Endometrial microvascular endothelial cells (primary cell): ENCODE data around the gene WHRN. TPM values are rescaled to one million over a fixed set of nuclear protein-coding genes. Genes with fewer than 3 reads are reported as not detected.

Experiments
- in situ Hi-C: cut with HindIII; loops from 2 replicates; pipeline ENCODE4 v1.10.0; 2017; ENCODE audit warnings: low sequenced_read_pairs, low pct_unique_long_range_greater_than_20kb; ENCODE audit errors: inconsistent ontology term
- total RNA-seq: library from RNA; depleted of rRNA; stranded (reverse); fragments of >200 nt; gene quantifications from one replicate; pipeline ENCODE4 v1.2.3, GENCODE V29; 2015; ENCODE audit errors: inconsistent ontology term

The WHRN gene
- total RNA-seq, 1 donor from 2014 or later = not detected

DNA sequence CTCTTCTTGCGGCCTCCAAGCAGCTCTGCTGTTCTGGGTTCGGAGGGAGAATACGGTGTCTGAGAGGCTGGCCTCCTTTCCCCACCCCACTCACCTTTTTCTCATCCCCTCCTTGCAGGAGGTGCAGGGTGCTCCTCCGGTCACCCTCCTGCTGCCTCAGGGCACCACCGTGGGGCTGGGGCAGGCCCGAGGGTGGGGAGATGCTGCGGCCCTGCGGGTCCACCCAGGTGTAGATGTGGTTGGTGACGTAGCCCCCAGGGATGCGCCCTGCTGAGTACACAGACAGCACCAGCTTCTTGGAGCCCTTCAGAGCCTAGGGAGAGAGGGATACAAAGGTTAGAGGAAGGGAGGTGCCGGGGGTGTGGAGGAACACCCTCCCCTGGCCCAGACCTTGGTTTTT is 26.8 kb downstream of the WHRN start:
- in situ Hi-C loops = no loop called here

DNA sequence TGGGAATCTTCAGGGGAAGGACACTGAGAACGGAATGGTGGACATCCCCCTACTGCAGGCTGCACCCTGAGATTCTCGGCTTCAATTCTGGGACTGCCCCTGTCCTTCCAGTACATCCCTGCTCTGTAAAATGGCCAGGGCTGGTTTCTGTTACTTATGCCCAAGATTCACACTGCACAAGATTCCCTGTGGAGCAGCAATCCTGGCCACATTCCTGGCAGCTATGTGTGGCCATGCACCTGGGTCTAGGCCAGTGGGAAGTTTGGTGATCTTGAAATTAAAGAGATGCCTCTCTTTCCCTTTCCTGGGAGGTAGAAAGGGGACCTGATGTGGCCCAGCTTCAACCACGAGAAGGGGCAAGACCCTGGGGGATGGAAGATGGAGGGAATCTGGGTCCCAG is 27.6 kb downstream of the WHRN start:
- in situ Hi-C loops = no loop called here

DNA sequence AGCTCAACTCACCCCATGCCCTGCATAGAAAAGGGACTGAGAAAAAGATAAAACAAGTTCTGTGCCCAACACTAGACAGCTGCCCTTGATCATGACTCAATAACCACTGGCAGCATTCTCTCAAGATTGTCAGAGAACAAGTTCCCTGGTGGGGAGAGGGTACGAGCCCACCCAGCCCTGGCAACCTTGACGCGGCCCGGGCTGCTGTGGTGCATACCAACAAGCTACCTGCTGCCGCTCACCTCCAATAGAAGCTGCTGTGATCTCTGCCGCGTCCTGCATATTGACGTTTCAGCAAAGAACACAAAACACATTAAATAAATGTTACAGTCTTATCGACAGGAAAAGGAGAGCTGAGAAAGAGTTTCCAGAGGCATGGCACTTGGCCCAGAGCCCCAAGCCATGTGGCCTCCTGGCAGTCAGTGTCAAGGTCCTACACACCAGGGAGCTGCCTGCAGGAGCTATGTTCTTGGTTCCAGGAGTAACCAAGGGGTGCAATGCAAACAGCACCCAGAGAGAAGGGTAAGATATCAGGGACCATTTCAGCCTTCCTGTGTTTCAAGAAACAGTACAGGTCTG is 28.3 kb downstream of the WHRN start:
- in situ Hi-C loops = no loop called here

DNA sequence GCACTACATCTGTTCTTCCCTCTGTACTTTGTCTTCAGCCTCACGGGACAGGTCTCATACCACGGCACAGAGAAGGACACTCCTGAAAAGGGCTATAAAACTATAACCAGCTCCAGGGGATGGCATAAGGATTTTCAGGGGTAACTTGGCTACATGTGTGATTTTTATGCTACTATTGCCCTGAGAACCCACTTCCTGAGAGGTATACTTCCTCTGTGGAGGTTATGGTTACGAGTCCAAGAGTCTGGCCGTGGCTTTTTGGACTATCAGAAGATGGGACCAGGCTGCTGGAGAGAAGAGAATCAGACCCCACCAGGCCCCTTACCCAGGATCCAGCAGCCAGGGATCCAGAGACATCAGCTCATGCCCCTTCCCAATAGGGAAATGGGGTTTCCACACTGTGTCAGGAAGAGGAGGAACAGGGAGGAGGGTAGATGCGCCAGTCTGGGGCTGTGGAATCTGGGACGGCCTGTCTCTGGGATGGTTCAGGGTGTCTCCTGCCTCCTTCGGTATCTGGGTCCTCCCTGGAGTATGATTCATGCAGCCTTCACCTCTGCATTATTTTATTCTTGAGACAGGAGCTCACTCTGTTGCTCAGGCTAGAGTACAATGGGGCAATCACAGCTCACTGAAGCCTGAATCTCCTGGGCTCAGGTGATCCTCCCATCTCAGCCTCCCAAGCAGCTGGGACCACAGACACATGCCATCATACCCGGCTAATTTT is 29.7 kb downstream of the WHRN start:
- in situ Hi-C loops = no loop called here

DNA sequence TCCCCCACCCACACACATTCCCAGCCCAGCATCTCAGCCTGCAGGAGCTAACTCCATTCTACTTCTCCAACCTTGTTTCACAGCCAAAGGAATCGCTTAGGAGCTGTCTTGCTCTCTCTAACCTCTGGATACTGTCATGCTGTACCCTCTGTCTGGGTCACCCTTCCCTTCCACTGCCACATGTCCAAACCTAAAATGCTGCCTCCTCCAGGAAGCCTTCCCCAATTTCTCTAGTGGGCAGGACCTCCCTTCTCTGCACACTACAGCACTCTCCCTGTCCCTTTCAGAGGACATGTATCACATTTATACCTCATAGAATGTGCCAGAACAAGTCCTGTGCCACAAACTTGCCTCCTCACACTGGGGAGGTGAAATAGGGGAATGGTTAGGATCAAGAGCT is 30.8 kb downstream of the WHRN start:
- in situ Hi-C loops = no loop called here

DNA sequence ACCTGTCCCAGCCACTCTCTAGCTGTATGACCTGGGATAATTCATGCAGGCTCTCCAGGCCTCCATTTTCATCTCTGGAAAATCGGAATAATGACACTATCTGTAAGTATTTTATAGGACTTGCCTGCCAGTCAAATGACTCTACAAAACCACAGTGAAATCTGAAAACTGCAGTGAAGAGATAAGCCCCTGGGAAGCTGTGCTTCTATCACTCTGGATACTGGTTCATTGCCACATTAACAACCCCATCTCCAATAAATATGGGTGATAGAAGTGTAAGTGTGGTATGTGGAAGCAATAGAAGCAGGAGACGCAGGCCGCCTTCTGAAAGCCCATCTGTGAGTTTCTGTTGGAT is 31.8 kb downstream of the WHRN start:
- in situ Hi-C loops = no loop called here

DNA sequence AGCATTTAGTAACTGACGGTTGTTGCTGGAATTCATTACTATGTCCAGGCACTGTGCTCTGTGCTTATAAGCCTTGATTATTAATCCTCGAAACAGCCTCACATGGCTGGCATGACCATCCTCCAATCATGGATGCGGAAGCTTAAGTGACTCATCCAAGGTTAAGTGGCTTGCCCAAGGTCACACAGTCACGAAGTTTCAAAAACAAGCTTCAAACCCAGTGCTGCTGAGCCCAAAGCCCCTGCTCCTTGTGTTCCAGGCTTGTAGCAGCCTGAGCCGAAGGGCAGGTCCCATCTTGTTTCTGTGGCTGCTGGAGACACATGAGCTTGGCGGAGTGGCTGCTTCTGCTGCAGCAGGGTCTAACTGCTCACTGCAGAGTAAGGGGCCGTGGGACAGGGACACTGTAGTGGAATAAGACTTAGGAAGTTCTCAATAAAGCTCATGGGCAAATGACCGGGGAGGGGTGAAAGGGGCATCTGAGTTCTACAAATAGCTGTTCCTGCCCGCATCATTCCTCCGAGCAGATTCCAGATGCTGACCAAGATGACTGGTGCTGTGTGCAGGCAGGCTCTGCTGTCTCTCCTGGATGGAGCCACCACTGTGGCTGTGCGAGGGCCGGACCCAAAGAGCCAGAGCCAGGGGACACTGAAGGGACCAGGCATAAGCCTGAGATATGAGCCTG is 32.4 kb downstream of the WHRN start:
- in situ Hi-C loops = no loop called here

DNA sequence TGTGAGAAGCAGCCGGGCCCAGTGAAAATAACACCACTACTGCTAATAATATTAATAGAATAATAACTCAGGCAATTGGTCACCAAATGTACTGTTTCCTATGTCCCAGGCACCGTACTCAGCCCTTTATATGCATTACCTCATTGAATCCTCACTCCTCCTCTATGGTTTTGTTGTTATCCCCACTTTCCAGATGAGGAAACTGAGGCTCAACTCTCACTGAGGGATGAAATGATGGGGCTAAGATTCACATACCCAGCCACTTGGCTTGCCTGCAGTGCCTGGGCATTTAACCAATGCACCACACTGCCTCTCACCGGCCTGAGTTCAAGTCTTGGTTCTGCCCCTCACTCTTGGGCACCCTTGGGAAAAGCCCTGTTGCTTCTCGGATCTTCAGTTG is 34.1 kb downstream of the WHRN start:
- in situ Hi-C loops = no loop called here

DNA sequence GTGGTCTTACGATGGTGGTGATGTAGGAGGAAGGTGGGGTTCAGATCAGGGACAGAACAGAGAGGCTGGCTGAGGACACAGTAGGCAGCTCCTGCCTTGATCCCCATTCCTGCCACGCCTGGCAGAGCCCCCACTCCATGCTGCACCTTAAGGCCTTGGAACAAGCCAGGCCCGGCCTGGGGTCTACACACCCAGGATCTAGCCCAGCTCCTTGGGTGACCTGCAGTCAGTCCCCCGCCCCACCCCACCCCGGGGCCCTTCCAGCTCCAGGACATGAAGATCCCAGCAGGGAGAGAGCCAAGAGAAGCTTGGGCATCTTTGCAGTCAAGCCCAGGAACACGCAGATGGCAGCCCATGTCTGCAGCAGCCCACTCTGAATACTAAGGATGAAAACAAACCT is 34.7 kb downstream of the WHRN start:
- in situ Hi-C loops = no loop called here

DNA sequence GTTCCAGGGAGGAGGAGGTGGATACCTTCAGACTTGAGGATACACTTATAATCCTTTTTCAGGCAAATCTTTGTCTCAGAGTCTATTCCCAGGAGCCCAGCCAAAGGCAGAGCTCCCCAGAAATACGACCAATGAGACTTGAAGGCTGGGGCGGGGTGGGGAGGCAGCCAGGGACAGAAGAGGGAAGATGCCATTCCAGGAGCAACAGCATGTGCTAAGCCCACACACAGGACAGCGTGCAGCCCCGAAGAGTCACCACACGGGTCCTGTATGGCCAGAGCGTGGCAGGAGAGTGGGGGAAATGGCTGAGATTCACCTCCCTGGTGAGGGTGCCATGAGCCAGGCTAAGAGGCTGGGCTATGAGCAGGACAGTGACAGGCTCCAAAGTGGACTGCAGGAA is 35.2 kb downstream of the WHRN start:
- in situ Hi-C loops = no loop called here

DNA sequence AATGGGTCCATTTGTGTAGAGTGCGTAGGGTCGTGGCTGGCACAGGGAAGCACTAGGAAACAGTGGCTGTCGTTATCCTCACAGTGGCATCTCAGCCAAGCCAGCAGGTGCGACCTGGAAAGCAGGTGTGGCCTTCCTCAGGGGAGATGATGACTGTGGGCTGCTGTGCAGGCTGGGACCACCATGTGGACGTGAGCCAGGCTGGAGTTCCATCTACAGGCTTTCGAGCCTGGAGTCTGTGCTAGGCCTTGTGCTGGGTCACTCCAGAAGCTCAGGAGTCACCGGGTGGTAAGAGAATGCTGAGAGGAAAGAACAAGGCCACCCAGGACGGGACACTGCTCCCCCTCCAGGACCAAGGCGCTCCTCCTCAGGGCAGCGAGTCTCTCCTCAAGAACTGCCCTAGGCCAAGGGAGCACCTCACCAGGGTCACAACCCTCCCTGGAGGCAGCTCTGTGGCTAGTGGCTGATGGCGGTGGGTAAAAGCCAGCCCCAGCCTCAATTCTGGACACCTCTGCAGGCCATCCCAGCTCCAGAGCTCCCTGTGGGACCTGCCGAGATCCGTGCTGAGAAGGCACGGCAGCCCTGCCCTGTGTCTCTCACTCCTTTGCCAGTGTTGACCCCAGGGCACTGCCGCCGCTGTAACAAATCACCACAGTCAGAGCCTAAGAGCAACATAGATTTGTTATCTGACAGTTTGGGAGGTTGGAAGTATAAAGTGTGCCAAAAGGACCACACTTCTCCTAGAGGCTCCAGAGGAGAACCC is 36.0 kb downstream of the WHRN start:
- in situ Hi-C loops = no loop called here

DNA sequence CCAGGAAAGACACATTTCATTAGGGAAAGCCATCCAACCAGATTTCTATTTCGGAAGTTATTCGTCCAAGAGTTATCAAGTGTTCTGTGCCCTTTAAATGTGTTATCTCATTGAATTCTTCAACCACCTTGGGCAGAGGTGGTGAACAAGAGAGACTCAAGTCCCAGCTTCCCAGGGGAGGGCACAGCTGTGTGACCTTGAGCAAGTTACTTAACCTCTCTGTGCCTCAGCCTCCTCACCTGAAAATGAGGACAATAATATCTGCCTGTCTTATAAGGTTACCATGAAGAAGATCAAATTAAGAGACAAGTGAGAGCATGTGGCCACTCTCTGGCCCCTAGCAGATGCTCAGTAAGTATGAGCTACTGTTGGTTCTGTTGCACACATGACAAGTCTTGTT is 37.4 kb downstream of the WHRN start:
- in situ Hi-C loops = no loop called here

DNA sequence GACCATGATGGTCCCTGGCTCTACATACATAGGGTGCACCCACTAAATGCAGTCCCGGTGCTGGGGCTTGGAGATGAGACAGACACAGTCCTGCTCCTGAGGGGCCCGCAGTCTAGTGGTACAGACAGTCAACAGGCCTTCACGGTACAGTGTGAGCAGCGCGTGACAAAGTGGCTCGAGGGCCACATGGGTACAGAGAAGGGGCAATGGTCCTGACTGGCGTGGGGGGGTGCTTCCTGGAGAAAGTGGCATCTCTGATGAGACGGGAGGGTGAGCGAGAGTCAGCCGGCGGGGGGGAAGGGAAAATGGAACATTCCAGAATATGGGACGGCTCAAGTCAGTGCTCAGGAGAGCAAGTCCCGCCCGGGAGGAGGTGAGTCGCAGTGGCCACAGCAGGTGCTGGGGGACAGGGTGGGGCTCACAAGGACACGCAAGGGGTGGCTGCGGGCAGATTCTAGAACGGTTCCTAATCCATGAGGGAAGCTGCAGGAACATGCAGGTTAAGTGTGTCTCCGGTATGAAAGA is 38.0 kb downstream of the WHRN start:
- in situ Hi-C loops = no loop called here

DNA sequence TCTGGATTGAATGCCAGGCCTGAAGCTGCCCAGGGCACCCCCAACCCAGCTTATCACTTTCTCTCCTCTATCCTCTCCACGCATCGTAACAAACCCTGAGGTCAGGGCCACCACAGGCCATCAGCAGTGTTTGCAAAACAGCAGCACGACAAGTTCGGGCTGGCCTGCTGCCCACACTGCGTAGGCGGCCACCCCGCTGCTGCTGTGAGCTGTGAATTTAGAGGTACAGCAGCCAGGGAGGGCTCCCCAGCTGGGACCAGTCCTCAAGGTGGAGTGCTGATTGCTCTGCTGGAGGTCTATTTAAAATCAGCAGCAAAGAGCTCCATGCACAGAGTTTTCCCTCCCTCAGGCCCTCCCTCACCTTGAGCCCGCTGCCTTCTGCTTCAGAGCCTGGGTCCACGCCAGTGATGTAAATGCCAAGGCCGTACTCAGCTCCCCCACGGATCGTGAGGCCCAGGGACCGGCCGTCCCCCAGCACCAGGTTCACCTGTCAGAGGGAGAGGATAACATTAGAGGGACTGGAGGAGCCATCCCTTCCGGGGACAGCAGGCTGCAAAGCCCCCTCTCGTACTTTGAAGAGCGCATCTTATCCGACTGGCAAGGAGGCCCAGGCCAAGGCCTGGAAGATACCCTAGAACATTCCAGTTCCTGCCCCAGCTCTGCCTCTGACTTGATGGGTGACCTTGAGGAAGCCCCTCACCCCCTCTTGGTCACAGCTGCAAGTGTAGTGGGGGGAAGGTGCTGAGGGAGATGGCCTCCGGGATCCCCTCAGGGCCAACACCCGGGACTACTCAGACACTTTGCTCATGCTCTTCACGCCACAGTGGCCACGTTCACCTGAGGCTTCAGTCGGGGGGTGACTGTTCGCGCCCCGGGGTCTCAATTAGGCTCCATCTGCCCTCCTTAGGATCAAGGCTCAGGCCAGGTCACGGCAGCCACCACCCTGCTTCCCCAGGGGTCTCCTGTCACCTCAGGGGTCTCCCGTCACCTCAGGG is 39.1 kb downstream of the WHRN start:
- in situ Hi-C loops = no loop called here

DNA sequence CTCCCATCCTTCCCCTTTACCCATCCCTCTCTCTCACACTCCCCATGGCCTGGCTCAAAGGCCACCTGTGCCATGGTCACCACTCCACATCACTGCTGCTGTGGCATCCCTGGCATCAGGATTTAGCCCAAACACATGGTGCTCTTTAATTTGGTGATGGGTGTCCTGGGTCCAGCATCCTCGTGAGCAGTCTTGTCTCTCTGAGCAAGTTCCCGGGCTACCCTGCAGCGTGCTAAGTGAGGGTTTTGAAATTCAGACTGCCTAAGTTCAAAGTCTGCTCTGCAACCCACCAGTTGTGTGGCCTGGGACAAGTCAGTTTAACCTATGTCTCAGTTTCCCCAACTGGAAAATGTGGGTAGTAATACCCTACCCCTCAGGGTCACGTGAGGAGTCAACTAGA is 39.9 kb downstream of the WHRN start:
- in situ Hi-C loops = no loop called here

DNA sequence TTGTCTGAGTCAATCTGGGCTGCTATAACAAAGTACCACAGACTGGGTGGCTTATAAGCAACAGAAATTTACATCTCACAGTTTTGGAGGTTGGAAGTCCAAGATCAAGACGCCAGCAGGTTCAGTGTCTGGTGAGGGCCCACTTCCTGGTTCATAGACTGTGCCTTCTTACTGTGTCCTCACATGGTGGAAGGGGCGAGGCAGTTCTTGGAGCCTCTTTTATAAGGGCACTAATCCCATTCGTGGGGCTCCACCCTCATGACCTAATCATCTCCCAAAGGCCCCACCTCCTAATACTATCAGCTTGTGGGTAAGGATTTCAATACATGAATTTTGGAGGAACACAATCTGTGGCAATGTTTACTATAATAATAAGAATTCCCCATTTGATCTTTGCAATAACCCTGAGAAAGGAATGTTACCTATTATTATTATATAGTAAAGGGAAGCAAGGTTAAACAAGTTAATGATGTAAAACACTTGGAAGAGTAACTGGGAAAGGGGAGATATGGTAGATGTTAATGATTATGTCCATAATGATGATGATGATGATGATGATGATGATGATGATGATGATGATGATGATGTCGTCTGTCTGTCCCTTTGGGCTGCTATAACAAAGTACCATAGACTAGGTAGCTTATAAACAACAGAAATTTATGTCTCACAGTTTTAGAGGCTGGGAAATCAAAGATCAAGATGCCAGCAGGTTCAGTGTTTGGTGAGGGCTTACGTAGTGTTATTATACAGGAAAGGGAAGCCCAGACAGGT is 40.8 kb downstream of the WHRN start:
- in situ Hi-C loops = no loop called here

DNA sequence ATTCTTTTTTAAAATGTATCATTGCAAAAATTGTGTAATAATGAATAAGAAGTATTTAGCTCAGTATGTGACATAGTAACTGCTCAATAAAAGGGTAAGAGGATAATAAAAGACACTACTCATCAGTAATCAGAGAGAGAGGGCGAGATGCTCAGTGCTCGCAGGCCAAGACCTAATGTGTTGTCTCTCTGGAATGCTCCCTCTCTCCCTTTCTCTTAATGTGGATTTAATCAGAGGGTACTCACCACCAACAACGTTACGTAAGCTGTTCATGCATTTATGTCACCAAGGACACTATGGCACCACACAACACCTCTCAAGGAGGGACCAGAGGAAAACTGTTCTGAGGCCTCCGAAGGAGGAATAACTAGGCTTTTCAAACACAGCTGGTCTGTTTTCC is 42.5 kb downstream of the WHRN start:
- in situ Hi-C loops = no loop called here

DNA sequence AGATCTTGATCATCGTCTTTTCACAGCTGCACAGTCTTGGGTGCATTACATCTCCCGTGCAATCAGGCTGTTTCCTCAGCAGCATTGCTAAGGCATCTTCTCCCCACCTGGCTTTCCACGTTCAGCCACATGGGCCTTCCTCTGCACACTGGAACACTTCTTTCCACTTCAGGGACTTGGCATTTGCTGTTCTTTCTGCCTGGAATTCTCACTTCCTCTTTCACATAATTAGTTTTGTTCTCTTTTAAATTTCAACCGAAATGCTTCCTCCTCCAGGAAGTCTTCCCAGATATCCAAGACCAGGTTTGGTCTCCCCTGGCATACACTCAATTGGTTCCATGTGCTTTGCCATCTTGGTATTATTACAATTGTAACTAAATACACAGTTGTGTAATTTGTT is 43.8 kb downstream of the WHRN start:
- in situ Hi-C loops = no loop called here
